GM13977 (cell line): ENCODE data around the gene GGA3.

Source experiments
- DNase-seq: peaks from one replicate; pipeline ENCODE4 v3.0.0; 2012; ENCODE audit warnings: low spot score
- in situ Hi-C: fragments of 300-500 bp; cut with MboI; formaldehyde crosslinking; loops from one replicate; pipeline ENCODE4 v1.12.0; 2022; ENCODE audit warnings: low sequenced_read_pairs, low pct_unique_long_range_greater_than_20kb, mixed read lengths, inconsistent platforms; ENCODE audit not compliant: unreplicated experiment
- TF ChIP-seq, protein P1 (sequence below): IDR thresholded peaks from 2 replicates; pipeline ENCODE4 v1.5.1; 2012; ENCODE audit warnings: mild to moderate bottlenecking, control low read depth; ENCODE audit not compliant: insufficient read depth; ENCODE audit errors: extremely low read depth, missing control alignments

The GGA3 gene

DNA sequence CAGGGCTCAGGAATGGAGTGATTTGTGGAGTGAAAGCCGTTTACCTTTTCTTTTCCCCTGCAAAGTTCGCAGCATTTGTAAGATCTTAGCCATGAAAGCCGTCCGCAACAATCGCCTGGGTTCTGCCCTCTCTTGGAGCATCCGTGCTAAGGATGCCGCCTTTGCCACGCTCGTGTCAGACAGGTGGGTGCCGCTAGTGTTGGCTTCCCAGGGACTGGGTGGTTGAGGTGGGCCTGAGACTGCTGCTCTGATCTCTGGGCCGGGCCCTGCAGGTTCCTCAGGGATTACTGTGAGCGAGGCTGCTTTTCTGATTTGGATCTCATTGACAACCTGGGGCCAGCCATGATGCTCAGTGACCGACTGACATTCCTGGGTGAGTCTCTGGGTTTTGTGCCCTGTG is 28.6 kb downstream of the GGA3 start:
- in situ Hi-C loops = no loop called here
- TF ChIP-seq, protein P1, sequence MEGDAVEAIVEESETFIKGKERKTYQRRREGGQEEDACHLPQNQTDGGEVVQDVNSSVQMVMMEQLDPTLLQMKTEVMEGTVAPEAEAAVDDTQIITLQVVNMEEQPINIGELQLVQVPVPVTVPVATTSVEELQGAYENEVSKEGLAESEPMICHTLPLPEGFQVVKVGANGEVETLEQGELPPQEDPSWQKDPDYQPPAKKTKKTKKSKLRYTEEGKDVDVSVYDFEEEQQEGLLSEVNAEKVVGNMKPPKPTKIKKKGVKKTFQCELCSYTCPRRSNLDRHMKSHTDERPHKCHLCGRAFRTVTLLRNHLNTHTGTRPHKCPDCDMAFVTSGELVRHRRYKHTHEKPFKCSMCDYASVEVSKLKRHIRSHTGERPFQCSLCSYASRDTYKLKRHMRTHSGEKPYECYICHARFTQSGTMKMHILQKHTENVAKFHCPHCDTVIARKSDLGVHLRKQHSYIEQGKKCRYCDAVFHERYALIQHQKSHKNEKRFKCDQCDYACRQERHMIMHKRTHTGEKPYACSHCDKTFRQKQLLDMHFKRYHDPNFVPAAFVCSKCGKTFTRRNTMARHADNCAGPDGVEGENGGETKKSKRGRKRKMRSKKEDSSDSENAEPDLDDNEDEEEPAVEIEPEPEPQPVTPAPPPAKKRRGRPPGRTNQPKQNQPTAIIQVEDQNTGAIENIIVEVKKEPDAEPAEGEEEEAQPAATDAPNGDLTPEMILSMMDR = no peak

DNA sequence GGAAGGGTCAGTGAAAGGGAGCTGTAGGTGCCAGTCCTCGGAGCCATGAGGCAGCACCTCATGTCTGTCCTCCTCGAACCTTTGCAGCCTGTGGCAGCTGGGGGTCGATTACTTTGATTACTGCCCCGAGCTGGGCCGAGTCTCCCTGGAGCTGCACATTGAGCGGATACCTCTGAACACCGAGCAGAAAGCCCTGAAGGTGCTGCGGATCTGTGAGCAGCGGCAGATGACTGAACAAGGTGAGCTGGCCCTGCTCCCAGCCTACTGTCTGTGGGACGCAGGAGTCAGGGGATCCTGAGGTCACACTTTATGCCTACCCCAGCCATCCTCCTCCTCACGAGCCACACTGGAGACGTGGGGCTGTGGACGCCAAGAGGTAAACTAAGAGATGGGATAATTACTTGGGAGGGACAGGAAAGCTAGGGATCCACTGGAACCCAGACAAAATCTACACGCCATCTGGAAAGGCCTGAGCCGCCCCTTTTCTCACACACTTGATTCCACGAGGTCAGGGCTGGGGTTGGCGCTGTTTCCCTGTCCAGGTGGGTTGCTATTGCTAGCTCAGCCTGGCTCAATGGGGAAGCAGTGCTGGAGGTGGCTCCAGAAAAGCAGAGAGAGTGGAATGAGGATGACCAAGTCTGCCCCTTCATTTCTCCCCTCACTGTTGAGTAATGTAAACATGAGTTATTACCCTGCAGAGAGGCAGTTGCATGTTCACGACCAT is 29.5 kb downstream of the GGA3 start:
- no peak for DNase-seq
- in situ Hi-C loops = no loop called here
- TF ChIP-seq, protein P1 = no peak

More for the DNA sequence above, 28.6 kb downstream of the GGA3 start:
- no peak for DNase-seq

DNA sequence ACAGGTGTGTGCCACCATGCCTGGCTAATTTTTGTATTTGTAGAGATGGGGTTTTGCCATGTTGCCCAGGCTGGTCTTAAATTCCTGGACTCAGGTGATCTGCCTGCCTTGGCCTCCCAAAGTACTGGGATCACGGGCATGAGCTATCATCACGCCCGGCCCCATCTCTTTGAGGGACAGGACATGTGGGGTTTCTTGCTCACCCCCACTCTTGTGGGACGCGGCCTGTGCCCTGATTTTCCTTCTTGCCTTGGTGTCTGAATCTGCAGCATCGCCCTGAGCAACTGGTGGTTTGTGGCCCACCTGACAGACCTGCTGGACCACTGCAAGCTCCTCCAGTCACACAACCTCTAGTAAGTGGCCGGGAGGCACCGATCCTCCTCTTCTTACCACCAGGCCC is 30.3 kb downstream of the GGA3 start:
- TF ChIP-seq, protein P1 = no peak
- in situ Hi-C loops = no loop called here
- DNase-seq = no peak

DNA sequence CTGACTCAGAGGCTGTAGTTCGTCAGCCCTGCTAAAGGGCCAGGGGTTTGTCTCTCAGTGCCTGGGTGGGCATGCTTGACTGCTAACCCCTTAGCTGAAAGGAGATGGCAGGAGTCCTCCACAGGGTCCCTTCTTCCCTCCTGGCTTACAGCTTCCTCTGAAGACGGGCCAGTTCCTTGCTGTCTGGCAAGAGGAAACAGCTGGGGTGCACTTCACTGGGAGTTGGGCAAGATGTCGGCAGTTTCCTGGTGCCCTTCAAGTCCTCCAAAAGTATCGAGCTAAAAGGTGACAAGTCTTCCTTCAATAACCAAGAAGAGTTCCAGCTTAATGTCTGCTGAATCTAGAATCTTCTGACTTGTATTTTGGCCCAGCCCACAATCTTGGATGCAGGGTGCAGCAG is 32.6 kb downstream of the GGA3 start:
- no peak for DNase-seq
- in situ Hi-C loops = no loop called here
- TF ChIP-seq, protein P1 = no peak

DNA sequence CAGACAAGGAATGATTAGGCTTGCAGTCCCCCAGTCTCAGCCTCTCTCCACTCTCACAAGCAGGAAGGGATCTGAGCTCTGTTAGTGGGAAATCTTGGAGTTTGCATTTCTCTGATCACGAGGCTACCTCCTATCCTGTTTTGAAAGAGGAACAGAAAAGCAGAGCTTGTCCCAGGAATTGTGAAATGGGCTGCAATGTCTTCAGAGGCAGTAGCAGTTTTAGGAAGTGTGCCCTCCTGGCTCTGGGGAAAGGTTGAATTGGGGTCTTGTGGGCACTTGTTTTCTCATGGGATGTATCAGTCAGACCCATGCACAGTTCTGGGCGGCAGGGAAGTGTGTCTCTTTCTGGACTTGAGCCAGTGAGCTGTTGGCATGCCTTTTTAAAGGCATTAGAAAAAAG is 33.1 kb downstream of the GGA3 start:
- in situ Hi-C loops = no loop called here
- no peak for DNase-seq
- TF ChIP-seq, protein P1 = no peak

DNA sequence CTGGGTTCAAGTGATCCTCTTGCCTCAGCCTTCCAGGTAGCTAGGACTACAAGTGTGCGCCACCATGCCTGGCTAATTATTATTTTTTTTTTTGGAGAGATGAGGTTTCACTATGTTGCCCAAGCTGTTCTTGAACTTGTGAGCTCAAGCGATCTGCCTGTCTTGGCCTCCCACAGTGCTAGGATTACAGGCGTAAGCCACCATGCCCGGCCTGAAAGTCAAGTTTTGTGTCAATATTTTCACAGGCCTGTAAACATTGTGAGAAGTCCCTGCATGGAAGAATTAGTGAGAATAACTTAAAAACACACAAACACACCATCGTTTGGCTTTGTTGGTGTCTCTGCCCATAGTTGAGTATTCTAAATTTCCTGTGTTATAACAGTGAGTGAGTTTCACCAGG is 33.7 kb downstream of the GGA3 start:
- TF ChIP-seq, protein P1 = no peak
- no peak for DNase-seq
- in situ Hi-C loops = no loop called here
